HFF-Myc (cell line): ENCODE data around the gene CACNA1C.

Source experiments
- DNase-seq: peaks from one replicate; pipeline ENCODE4 v3.0.0-alpha.2; 2011; ENCODE audit warnings: low read depth; ENCODE audit errors: extremely low read depth
- H3K4me3 ChIP-seq: replicated peaks from 2 replicates; pipeline ENCODE4 v1.5.1; 2011; ENCODE audit warnings: low read depth, mild to moderate bottlenecking, control low read depth, low read length
- CTCF ChIP-seq: IDR thresholded peaks from 2 replicates; pipeline ENCODE4 v1.5.1; 2012; ENCODE audit warnings: mild to moderate bottlenecking, low read depth, low read length, control low read depth; ENCODE audit errors: missing control alignments

Gene CACNA1C

GRCh38 chr12:2297004-2297403, 244.2 kb downstream of the CACNA1C start:
- DNase-seq, result no peak
- H3K4me3 ChIP-seq, result no peak overlapping the region
- TF ChIP-seq CTCF, result no peak

- no peak overlapping the region for H3K4me3 ChIP-seq
- DNase-seq, result no peak
- no peak for TF ChIP-seq CTCF
Measured at GRCh38 chr12:2297658-2298057, 244.9 kb downstream of the CACNA1C start.

- no peak overlapping the region for H3K4me3 ChIP-seq
- no peak for DNase-seq
- TF ChIP-seq CTCF, result no peak
Measured at GRCh38 chr12:2298556-2299200, 245.9 kb downstream of the CACNA1C start.

- DNase-seq, result no peak
- no peak overlapping the region for H3K4me3 ChIP-seq
- no peak for TF ChIP-seq CTCF
Measured at GRCh38 chr12:2299206-2299605, 246.4 kb downstream of the CACNA1C start.

- TF ChIP-seq CTCF, result no peak
- DNase-seq, result no peak
- H3K4me3 ChIP-seq, result no peak overlapping the region
Measured at GRCh38 chr12:2300168-2300567, 247.4 kb downstream of the CACNA1C start.

GRCh38 chr12:2300886-2301285, 248.1 kb downstream of the CACNA1C start:
- no peak for TF ChIP-seq CTCF
- no peak for DNase-seq

More at GRCh38 chr12:2300886-2301285, 248.1 kb downstream of the CACNA1C start:
- H3K4me3 ChIP-seq, result no peak overlapping the region
